GM18519 (cell line): ENCODE measurements around the gene TNNI3K.

ENCODE experiments used
- ATAC-seq: cut with Tn5 transposase; IDR thresholded peaks from one replicate; pipeline ENCODE4 v1.9.1; 2021; ENCODE audit warnings: mild to moderate bottlenecking, moderate library complexity; ENCODE audit not compliant: unreplicated experiment, low FRiP score

Gene TNNI3K

DNA sequence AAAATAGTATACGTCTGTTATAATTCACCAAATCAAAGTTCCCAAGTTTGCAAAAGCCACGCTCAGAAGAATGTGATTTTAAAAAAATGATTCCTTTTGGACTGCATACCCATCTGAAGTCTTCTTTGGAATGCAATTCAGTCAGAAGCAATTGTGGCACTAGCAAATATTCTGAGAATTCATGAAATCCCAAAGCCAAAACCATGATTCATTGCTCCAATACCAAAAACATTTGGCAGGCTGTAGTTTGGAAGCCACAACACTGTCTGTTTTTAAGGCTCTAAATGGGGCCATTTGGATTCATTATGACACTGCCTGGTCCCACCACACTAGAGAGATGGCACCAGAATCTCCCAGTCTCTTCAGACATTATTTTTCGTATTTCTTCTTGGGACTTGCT is 299.1 kb downstream of the TNNI3K start:
- ATAC-seq, result no peak

DNA sequence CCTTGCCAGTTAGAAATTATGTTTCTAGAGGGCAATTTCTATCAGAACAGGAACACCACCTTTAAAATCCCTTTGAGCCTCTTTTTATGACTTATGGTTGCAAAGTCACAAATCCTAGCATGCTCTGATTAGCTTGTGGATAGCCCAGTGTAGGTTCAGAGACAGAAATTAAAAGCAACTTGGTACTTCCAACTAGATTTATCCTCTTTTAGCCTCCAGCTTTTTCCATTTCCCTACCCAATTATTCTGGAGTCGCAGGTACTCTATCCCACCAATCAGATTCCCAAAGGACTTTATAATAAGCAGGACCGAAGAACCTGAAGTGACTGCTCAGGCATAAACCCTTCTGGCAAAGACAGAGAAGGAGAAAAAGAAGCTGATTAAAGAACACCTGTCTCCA is 310.6 kb downstream of the TNNI3K start:
- no peak for ATAC-seq

DNA sequence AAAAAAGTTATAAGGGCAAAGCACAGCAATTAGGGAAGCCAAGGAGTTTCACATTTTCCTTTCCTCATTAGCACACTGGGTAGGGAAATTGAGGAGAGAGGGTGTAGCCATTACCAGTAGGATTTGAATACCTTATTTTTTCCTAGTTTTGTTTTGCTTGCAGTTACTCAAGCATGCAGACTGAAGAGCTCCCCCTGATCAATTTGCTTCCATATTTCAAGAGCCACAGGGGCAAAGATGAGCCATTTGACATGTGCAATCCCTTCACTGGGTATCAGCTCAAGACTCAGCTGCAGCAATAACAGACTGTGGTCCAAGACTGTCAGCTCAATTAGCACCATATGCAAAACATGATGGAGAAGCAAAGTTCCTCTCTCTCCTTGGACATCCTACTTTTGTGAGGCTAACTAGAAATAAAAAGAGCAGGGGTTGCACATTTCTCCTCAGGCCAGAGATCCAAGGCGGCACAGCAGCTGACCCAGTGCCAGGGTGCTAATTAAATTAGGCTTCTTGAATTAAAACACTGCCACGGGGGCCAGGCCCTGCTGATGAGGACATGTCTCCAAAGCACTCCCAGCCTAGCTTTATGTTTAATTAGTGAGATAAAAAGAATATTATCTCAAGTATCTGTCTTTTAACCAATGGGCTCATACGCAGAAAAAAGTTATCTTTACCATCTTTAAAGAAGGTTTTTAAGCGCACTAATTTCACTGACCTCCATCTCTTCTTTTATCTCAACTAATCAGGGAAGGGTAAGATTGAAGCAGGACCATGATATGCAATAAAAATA is 314.0 kb downstream of the TNNI3K start:
- no peak for ATAC-seq

DNA sequence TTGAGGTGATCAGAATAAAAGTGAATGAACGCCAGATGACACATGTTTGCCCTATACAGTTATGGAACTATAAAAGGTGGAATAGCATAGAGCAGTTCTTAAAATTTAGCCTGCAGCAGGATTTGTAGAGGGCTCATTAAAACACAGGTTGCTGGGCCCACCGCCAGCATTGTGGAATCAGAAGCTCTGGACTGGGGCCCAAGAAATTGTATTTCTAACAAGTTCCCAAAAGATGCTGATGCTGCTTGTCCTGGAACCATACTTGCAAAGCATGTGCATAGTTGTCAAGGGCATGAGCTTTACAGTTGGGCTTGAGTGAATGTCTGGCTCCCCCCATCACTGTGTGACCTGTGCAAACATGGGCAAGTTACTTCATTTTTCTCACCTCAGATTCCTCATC is 314.7 kb downstream of the TNNI3K start:
- no peak for ATAC-seq

DNA sequence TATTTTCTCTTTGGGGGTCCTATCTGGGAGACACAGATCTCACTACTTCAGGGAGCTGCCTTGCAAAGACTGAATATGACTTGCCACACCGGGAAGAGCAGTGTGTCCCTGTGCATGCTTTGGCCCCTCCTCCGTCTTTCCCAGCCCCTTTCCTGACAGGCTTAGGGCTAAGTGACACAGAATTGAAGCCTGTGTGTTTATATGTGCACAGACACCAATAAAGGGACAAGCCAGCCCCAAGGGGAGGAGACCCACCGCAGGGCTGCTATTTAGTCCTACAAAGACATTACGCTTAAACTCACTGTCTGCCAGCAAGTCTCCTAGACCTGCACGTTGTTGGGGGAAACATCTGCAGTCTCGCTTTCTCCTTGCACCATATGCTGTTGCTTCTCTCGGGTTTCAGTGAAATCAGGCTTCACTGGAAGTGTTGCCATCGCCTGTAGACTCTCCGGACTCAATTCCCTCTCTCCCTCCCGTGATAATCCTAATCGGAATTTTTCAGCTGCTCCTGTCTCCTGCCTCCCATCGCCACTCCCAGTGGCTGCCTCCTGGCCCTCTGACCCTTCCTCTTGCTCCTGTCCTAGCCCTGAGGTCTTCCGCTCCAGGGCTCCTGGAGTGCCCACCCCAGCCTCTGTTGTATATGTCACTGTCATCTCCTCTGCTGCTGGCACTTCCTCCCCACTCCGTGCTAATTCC is 335.8 kb downstream of the TNNI3K start:
- no peak for ATAC-seq

DNA sequence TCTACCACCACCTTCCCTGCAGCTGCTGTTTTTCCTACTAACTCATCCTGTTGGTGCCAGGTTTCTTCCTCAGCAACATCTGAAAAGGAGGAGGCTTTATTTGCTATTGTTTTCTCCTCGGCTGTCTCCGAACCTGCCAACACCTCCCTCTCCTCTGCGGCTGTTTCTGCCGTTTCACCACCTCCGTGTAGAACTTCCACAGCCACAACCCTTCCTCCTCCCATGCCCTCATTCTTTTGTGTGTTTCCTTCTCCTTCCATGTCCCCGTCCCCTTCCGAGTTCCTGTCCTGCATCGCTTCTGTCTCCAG is 336.3 kb downstream of the TNNI3K start:
- ATAC-seq, result no peak

DNA sequence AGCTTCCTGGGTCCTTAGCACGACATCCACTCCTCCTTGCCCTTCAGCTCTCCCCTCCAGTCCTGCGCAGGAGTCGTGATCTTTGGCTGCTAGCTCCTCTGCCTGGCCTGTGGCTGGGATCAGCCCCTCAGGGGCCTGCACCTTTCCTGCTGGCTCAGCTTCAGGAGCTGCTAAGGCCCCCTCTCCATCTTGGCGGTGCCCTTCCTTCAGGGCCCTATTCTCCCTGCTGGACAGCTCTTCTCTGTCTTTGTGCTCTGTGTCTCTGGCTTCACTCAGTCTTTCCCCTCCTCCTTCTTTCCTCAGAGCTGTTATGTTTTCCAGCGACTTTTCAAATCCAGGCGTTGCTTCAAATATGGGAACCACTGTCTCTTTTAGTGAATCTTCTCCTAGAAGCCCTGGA is 336.7 kb downstream of the TNNI3K start:
- no peak for ATAC-seq

DNA sequence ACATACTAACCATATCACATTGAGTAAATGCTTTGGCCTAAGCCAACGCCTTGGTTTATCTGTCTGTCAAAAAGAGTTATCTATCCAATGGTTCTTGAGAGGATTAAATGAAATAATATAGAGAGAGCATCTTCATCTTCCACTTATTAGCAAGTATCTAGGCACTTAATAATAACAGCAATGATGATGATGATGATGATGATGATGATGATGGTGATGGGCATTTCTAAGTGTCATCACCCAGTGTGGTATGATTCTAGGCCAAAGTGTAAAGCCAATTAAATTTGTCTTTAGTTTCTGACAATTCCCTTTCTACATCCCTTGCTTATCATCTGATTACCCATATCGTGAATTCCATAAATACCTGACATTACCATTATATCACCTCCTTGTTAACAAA is 342.9 kb downstream of the TNNI3K start:
- ATAC-seq, result no peak

DNA sequence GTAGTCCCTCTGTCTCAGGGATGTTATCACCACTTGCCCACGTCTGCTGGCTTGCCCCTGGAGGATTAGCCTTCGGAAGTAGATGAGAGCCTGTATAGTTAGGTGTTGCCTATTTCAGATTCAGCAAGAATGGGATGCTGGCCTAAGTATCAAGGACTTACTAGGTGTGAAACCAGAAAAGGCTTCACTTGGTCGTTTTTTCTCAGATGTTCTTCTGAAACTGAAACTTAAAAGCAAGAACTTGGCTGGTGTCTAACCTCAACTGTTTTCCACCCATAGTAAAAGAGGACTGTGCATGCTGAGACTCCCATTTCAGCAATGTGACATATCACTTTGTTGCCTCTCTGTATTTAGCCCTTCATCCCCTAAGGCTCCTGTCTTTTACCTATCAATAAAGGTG is 344.2 kb downstream of the TNNI3K start:
- ATAC-seq, result peak; percentile 99

DNA sequence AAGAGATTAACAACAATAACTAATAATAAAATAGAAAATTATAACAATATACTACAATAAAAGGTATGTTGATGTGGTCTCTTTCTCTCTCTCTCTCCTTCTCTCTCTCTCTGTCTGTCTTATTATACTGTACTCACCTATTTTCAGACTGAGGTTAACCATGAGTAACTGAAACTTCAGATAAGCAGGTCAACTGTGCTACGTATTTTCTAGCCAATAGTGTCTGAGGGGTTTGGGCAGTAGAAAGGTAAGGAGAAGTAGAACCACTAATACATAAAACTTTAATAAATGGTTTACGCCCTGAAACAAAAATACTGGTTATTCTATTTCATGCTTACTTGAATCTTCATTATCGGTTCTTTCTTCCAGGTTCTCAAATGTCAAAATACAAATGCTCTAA is 348.2 kb downstream of the TNNI3K start:
- no peak for ATAC-seq

DNA sequence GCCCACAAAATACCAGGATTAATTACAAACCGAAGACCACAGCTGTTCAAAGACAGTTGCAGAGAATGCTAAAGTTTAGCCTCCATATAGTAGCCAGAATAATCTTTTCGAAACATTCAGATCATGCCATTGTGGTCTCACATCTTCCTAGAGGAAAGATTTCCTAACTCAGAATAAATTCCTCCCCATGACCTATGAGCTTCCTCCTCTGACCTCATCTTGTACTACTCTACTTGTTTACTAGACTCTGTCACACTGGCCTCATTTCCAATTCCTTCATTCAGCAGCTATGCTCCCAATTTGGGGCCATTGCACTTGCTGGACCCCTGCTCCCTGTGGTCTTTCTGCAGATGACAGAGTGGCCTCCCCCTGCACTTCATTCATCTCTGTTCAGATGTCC is 349.0 kb downstream of the TNNI3K start:
- ATAC-seq, result no peak

DNA sequence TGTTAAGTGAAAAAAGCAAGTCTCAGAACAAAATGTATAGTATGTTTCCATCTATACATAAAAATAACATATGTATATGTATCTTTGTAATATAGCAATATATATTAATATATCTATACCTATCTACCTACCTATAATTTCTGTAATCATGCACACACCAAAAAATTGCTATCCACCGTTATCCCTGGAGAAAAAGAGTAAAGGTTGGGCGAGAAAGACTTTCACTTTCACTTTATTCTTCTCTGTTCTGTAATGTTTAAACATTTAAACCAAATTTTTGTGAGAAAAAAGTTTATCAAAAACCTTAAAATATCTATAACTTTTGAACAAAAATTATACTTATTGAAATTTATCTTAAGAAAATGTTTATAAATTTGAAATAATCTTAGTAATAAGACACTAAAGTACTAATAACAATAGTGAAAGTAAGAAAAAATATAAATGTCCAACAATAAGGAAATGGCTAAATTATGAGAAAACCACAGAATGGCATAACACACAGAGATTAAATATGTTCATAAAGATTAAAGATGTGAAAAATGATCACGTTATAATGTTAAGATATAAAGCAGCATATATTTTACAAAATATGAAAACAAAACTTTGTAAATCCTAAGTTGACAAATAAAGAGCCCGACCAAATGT is 351.2 kb downstream of the TNNI3K start:
- ATAC-seq, result peak; percentile 49

DNA sequence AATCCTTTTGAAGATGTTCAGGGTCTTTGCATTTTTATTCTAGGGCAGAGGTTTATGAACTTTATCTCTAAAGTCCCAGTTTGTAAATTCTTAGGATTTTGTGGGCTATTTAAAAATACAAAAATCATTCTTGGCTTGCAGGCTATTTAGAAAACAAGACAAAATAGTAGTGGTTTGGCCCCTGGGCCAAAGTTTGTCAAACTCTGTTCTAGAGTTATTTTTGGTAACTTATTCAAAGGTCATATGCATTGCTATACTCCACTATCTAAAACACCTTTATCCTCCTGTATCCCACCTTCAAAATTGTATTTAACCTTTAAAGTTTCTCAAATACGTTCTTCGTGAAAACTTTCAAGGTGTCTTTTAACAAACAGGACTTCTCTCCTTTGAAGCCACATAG is 352.7 kb downstream of the TNNI3K start:
- no peak for ATAC-seq

DNA sequence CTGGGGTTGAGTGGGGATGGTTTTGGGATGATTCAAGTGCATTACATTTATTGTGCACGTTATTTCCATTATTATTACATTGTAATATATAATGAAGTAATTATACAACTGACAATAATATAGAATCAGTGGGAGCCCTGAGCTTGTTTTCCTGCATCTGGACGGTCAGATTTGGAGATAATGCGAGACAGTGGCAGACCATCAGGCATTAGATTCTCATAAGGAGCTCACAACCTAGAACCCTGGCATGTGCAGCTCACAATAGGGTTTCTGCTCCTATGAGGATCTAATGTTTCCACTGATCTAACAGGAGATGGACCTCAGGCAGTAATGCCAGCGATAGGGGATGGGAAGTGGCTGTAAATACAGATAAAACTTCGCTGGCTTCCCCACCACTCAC is 355.1 kb downstream of the TNNI3K start:
- ATAC-seq, result no peak

DNA sequence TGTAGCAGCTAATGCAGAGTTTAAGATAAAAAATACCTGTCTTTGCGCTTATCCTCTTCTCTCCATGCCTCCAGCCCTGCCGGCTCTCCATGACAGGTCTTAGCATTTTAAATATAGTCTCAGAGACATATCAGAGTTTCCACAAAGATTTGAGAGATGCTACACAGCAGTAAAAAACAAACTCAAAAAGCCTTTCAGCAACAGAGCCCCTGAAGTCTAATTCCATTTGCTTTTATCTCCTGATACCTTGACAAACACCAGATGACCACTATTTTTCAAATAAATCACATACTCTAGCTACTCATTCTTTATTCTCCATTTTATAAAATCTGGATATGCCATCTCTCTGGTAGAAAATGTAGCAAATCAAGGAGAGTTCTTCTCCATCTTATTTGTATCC is 356.8 kb downstream of the TNNI3K start:
- ATAC-seq, result no peak

DNA sequence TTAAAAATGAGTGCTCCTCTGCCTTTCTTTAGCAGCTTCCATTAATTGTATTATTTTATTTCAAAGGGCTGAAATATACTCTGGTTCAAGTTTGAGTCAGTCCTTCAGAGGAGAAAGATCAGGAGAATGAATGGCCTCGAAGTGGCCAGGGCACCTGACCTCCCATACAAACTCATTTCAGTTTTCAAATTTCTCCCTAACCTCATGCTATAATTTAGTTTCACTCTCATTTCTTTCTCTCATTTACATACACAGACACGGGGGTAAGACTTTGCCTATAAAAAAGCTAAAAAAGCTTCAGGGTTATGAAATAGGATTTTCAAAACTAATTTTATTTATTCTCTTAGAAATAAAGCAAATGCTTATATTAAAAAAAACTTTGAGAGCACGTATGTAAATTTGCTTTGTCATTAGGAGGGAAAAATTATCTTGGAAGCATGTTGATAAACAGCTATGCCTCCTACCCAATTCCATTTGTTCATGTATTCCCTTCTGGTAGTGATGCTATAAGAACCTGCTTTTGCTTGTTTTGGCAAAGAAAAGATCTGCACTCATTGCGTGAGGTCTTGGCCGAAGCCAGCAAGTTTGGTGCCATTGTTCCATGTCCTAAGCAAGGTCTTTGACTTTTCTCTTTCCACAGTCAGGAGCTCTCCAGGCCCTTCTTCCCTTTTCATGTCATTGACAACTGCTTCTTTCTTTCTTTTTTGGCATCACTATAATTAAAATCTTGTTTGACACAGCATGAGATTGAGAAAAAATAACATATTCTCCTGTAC is 357.6 kb downstream of the TNNI3K start:
- ATAC-seq, result no peak
